Measurements from ENCODE around the gene DSPP. TPM values are rescaled to one million over a fixed set of nuclear protein-coding genes. Genes with fewer than 3 reads are reported as not detected.

The DSPP gene
- total and polyA plus RNA-seq, 2 of the 4 experiments (the other 2 are of a cell fraction), result not detected

GRCh38 chr4:87567191-87567590 is 41.1 kb upstream of the DSPP start:
- H4K91ac ChIP-seq (ENCODE audit: insufficient read depth, low read depth, low read length), result no peak overlapping the region
- DNase-seq (no peak), ATAC-seq (ENCODE audit: low read depth) (no peak)
- no peak overlapping the region for H3K14ac ChIP-seq (replicated peaks; ENCODE audit: low read depth, low read length)
- H3K27ac ChIP-seq (ENCODE audit: insufficient read depth, low read length), result no peak overlapping the region
- no peak overlapping the region for H3K4me3 ChIP-seq (ENCODE audit: insufficient read depth, low read depth, low read length)
- H3K4ac ChIP-seq (ENCODE audit: low read depth, low read length), result no peak overlapping the region
- H3K27me3 ChIP-seq (ENCODE audit: control insufficient read depth, insufficient read depth, low read length), result no peaks in the 10 kb centered on the region
- H2AFZ ChIP-seq (replicated peaks; ENCODE audit: low read length, poor library complexity), result no peak overlapping the region
- no peak overlapping the region for H3K23ac ChIP-seq (ENCODE audit: low read depth, low read length)
- H2AK5ac ChIP-seq (ENCODE audit: low read depth, low read length), result no peak overlapping the region
- H3K4me1 ChIP-seq (ENCODE audit: control insufficient read depth, insufficient read depth, low read length), result no peaks in the 10 kb centered on the region
- dilution Hi-C loops (cut with HindIII; ENCODE audit: low sequenced_read_pairs, unreplicated experiment) (no loop called here), in situ Hi-C loops (cut with MboI; ENCODE audit: low sequenced_read_pairs) (no loop called here), intact Hi-C loops (cut with micrococcal nuclease) (no loop called here)
- ChIA-PET POLR2A (ENCODE audit: unreplicated experiment) (no interaction called here), CTCF (no interaction called here)
- WGBS, 2 experiments (ENCODE audit: extremely low coverage in 2 of 2, insufficient read length in 1 of 2), result 70% methylated on average over 2 of the region's 2 CpGs; no CpG with 5 or more reads in 1 of the 2 experiments
- H3K79me1 ChIP-seq (ENCODE audit: low read depth in 1 of 2, low read length in 2 of 2), result no peaks in the 10 kb centered on the region
- H2AK9ac ChIP-seq (replicated peaks; ENCODE audit: low read depth, low read length, poor library complexity), result no peak overlapping the region
- TF ChIP-seq FOS (IDR thresholded peaks at IDR 0.05; ENCODE audit: low read depth, low read length) (no peak), CHD1 (IDR thresholded peaks at IDR 0.05; ENCODE audit: low read depth, low read length) (no peak)
- H2BK15ac ChIP-seq (ENCODE audit: low read depth, low read length), result no peak overlapping the region
- H4K8ac ChIP-seq (ENCODE audit: low read depth in 2 of 2, low read length in 2 of 2), result no peak overlapping the region
- BruUV-seq (replicated peaks), result no TSS peak
- H2BK20ac ChIP-seq (ENCODE audit: low read depth, low read length), result no peak overlapping the region
- H3K36me3 ChIP-seq (ENCODE audit: control insufficient read depth, insufficient read depth, low read length), result no peaks in the 10 kb centered on the region
- H3K9ac ChIP-seq (ENCODE audit: low read depth, low read length), result no peak overlapping the region
- H4K5ac ChIP-seq (ENCODE audit: low read depth, low read length), result no peak overlapping the region
- no peaks in the 10 kb centered on the region for H3K9me1 ChIP-seq (ENCODE audit: insufficient read depth, low read length)
- no peak overlapping the region for H3K56ac ChIP-seq (ENCODE audit: extremely low read depth, insufficient read depth, low read length)
- H2BK5ac ChIP-seq (ENCODE audit: low read depth, low read length, poor library complexity, severe bottlenecking), result no peak overlapping the region
- H3K4me2 ChIP-seq (ENCODE audit: low read depth, low read length), result no peak overlapping the region
- no peak overlapping the region for H3K18ac ChIP-seq (ENCODE audit: low read depth, low read length)
- H4K20me1 ChIP-seq (ENCODE audit: insufficient read depth, low read length), result no peaks in the 10 kb centered on the region
- H2BK120ac ChIP-seq (ENCODE audit: low read depth, low read length), result no peak overlapping the region
- H3K9me3 ChIP-seq (ENCODE audit: control insufficient read depth, insufficient read depth, low read length), result no peaks in the 10 kb centered on the region
